CD4-positive, CD25-positive, alpha-beta regulatory T cell (primary cell): Measurements from ENCODE around the gene NSD1. TPM values are rescaled to one million over a fixed set of nuclear protein-coding genes. Genes with fewer than 3 reads are reported as not detected.

ENCODE experiments used
- ATAC-seq, 2 donors: fragments of 150-1000 bp; cut with Tn5 transposase; one replicate each; pipeline ENCODE4 v1.10.0; 2021; ENCODE audit warnings: low read depth in 2 of 2, moderate number of reproducible peaks in 2 of 2, moderate library complexity in 1 of 2
- DNase-seq, 3 donors: peaks; one replicate each; pipeline versions ENCODE4 v3.0.0 to v3.0.0-alpha.2; 2012 to 2022; ENCODE audit warnings: mixed read lengths in 1 of 3
- H3K27ac ChIP-seq: one replicate; pipeline ENCODE4 v1.7.0; 2013; ENCODE audit warnings: mild to moderate bottlenecking, low read length; ENCODE audit not compliant: insufficient read depth, poor library complexity, severe bottlenecking
- H3K27me3 ChIP-seq: one replicate; pipeline ENCODE4 v1.7.0; 2013; ENCODE audit warnings: low read length; ENCODE audit not compliant: control insufficient read depth, insufficient read depth
- H3K36me3 ChIP-seq: one replicate; pipeline ENCODE4 v1.7.0; 2013; ENCODE audit warnings: mild to moderate bottlenecking, low read length, moderate library complexity; ENCODE audit not compliant: control insufficient read depth, insufficient read depth
- H3K4me1 ChIP-seq: 2 replicates; pipeline ENCODE4 v1.7.0; 2013; ENCODE audit warnings: mild to moderate bottlenecking, low read length; ENCODE audit not compliant: insufficient read depth, control insufficient read depth, poor library complexity, severe bottlenecking
- H3K4me3 ChIP-seq: one replicate; pipeline ENCODE4 v1.7.0; 2013; ENCODE audit warnings: low read depth, mild to moderate bottlenecking, low read length, moderate library complexity
- H3K9me3 ChIP-seq, 2 experiments: 1 replicate in 1 of 2; 2 replicates in 1 of 2; pipeline ENCODE4 v1.7.0; 2013; ENCODE audit warnings: low read length in 2 of 2, mild to moderate bottlenecking in 1 of 2, moderate library complexity in 1 of 2; ENCODE audit not compliant: control insufficient read depth in 2 of 2
- H3K27ac Mint-ChIP-seq, 3 donors: one replicate each; pipeline ENCODE4 v1.8.0; 2020 to 2022; ENCODE audit warnings: mild to moderate bottlenecking in 3 of 3, mixed read lengths in 3 of 3, moderate library complexity in 2 of 3
- H3K27me3 Mint-ChIP-seq: one replicate; pipeline ENCODE4 v1.8.0; 2022; ENCODE audit warnings: mild to moderate bottlenecking, mixed read lengths
- H3K36me3 Mint-ChIP-seq: one replicate; pipeline ENCODE4 v1.8.0; 2020; ENCODE audit warnings: mixed read lengths
- H3K4me1 Mint-ChIP-seq, 4 donors: one replicate each; pipeline ENCODE4 v1.8.0; 2020 to 2022; ENCODE audit warnings: mixed read lengths in 4 of 4, mild to moderate bottlenecking in 1 of 4
- H3K4me3 Mint-ChIP-seq, 4 donors: one replicate each; pipeline ENCODE4 v1.8.0; 2020 to 2022; ENCODE audit warnings: mild to moderate bottlenecking in 4 of 4, mixed read lengths in 4 of 4, moderate library complexity in 3 of 4
- H3K9me3 Mint-ChIP-seq, 7 donors: one replicate each; pipeline ENCODE4 v1.8.0; 2020 to 2022; ENCODE audit warnings: mixed read lengths in 7 of 7, mild to moderate bottlenecking in 3 of 7, moderate library complexity in 2 of 7
- polyA plus RNA-seq, 4 donors: library from polyadenylated mRNA; unstranded; fragments of 300-500 nt; fragmentation: Illumina TruSeq; gene quantifications; one replicate each; pipeline ENCODE4 v1.2.3, GENCODE V29; 2021
- total RNA-seq: library from RNA; stranded (reverse); gene quantifications from one replicate; pipeline ENCODE4 v1.2.3, GENCODE V29; 2022

NSD1 gene
- total and polyA plus RNA-seq, 5 donors from 2014 or later = 25.9 to 125 (median 41.3) TPM

DNA sequence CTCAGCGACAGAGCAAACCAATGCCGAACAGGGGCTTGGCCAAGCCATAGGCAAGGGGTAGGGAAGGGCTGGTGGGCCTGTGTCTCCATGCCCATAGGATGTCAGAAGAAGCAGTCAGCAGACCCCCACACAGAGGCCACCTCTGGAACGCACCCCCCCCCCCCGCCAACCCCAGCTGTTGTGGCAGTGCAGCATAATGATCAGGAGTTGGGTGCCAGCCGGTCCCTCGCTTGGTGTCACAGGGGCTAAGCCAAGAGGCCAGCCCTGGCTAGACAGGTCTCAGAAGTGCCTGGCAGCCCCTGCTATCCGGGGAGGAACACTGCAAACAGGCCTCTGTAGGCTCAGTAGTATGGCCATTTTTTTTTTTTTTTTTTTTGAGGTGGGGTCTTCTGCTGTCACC is 181.8 kb downstream of the NSD1 start:
- Mint-ChIP-seq H3K27me3 (no peaks in the 10 kb centered on the region), H3K4me1 (peaks cover 4 to 43% (median 15%) of the 10 kb centered on the region in 4 donors), H3K4me3 (no peak overlapping the region), H3K27ac (no peak overlapping the region), H3K36me3 (peaks cover 10% of the 10 kb centered on the region), H3K9me3 (peaks cover 0 to 5% (median 0%) of the 10 kb centered on the region in 7 donors)
- Histone ChIP-seq H3K4me3 (no peak overlapping the region), H3K36me3 (peaks cover 2% of the 10 kb centered on the region), H3K9me3 (no peaks in the 10 kb centered on the region), H3K27ac (no peak overlapping the region), H3K27me3 (no peaks in the 10 kb centered on the region), H3K4me1 (peaks cover 26% of the 10 kb centered on the region)
- no peak for DNase-seq
- ATAC-seq = no peak

DNA sequence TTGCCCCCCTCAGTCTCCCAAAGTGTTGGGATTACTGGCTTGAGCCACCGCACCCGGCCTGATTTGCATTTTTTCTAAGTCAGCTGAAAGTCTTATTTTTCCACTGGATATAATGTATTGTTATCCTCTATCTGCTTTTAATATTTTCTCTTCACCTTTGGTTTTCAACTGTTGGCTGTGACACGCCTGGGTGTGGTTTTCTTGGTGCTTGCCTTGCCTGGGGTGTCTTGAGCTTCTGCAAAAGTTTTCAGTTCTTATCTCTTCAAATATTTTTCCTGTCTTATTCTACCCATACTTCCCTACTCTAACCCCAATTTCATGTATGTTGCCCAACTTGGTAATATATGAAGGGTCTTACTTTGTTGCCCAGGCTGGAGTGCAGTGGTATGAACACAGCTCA is 182.4 kb downstream of the NSD1 start:
- Histone ChIP-seq H3K4me1 (peaks cover 20% of the 10 kb centered on the region), H3K4me3 (no peak overlapping the region), H3K27ac (no peak overlapping the region), H3K36me3 (peaks cover 2% of the 10 kb centered on the region), H3K9me3 (no peaks in the 10 kb centered on the region), H3K27me3 (no peaks in the 10 kb centered on the region)
- Mint-ChIP-seq H3K4me3 (peak overlapping the region in 1 of 4 donors; percentile 55), H3K36me3 (peaks cover 11% of the 10 kb centered on the region), H3K27me3 (no peaks in the 10 kb centered on the region), H3K9me3 (peaks cover 0 to 5% (median 0%) of the 10 kb centered on the region in 7 donors), H3K4me1 (peaks cover under 1 to 37% (median 10%) of the 10 kb centered on the region in 4 donors), H3K27ac (no peak overlapping the region)
- ATAC-seq = no peak
- no peak for DNase-seq

DNA sequence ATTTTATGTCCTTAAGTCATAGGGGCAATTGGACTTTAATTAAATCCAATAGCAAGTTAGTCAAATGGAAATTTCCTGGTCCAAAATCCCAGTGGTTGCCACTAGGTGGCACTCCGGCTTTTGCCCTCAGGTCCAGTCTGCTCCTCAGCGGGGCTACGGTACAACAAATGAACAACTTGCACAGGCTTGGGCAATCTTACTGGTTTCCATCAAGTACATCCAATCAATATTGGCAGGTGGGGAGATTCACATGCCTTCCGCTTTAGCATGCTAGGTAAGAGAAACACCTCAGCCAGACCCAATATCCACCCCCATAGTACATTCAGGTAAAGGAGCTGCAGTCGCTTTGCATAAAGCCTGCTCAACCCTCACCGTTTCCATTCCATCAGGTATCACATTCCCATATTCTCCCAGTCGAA is 184.4 kb downstream of the NSD1 start:
- H3K27me3 ChIP-seq = no peaks in the 10 kb centered on the region
- no peak overlapping the region for H3K4me3 ChIP-seq
- H3K9me3 Mint-ChIP-seq = peaks cover 0 to 5% (median 0%) of the 10 kb centered on the region in 7 donors
- H3K27me3 Mint-ChIP-seq = no peaks in the 10 kb centered on the region
- H3K4me3 Mint-ChIP-seq = no peak overlapping the region
- no peak overlapping the region for H3K27ac ChIP-seq
- no peaks in the 10 kb centered on the region for H3K9me3 ChIP-seq
- peaks cover 2% of the 10 kb centered on the region for H3K36me3 ChIP-seq
- H3K4me1 Mint-ChIP-seq = peaks cover 0 to 22% (median 10%) of the 10 kb centered on the region in 4 donors
- H3K27ac Mint-ChIP-seq = no peak overlapping the region
- peaks cover 16% of the 10 kb centered on the region for H3K36me3 Mint-ChIP-seq
- DNase-seq = peak; percentile 52 to 85 (median 69)
- ATAC-seq = peak; percentile 62 to 71
- peaks cover 2% of the 10 kb centered on the region for H3K4me1 ChIP-seq

DNA sequence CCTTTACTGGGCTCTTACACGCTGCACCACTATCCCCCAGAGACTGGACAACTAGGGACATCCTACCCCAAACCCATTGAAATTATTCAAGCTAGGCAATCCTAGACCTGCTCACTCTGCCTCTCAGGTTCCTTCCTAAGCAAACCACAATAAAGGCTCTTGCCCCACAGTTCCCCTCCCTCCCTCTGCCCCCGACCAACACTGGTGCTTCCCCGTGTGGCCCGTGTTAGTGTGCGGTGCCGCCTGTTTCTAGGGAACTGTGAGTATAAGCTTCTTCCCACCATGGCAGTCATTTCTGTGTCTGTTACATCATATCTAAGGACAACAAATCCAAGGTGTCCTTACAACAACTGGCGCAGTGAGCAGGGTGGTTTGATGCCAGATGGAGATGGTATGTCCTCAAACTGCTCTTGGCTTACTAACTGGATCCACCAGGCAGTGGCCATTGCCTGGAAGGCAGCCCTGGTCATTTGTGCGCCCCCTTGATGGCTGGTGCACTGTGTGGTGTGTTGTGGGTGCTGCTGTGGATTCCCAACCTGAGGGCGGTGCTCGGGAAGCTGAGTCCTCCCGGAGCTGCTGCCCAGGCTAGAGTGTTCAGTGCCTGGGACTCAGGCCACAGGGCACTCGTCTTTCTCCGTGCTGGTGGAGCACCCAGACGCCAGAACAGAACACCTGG is 186.5 kb downstream of the NSD1 start:
- Histone ChIP-seq H3K4me3 (no peak overlapping the region), H3K36me3 (peaks cover 2% of the 10 kb centered on the region), H3K27ac (no peak overlapping the region), H3K9me3 (no peaks in the 10 kb centered on the region), H3K4me1 (no peaks in the 10 kb centered on the region), H3K27me3 (no peaks in the 10 kb centered on the region)
- Mint-ChIP-seq H3K27me3 (no peaks in the 10 kb centered on the region), H3K4me3 (no peak overlapping the region), H3K9me3 (peaks cover 0 to 5% (median 0%) of the 10 kb centered on the region in 7 donors), H3K4me1 (peaks cover 0 to 17% (median 9%) of the 10 kb centered on the region in 4 donors), H3K36me3 (peaks cover 19% of the 10 kb centered on the region), H3K27ac (no peak overlapping the region)
- no peak for DNase-seq
- no peak for ATAC-seq

DNA sequence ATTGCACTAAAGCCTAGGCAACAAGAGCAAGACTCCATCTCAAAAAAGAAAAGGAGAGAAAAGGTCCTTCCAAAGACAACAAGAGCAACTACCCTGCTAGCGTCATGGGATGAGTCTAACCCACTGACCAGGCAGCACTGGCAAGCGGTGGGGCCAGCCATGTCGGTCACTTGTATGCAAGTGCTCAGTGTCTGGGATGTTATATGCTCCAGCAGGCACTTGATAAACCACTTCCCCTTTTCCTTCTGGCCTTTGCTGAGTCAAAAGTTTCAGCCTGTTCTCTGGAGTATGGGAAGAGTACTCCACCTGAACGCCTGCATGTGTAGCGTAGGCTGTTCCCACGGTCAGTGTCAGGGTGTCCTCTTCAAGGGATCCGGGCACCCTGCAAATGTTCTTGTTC is 187.3 kb downstream of the NSD1 start:
- peaks cover 2% of the 10 kb centered on the region for H3K36me3 ChIP-seq
- Mint-ChIP-seq H3K36me3 (peaks cover 19% of the 10 kb centered on the region), H3K4me1 (peaks cover 0 to 19% (median 10%) of the 10 kb centered on the region in 4 donors), H3K4me3 (no peak overlapping the region), H3K9me3 (peaks cover 0 to 5% (median 0%) of the 10 kb centered on the region in 7 donors), H3K27ac (no peak overlapping the region), H3K27me3 (no peaks in the 10 kb centered on the region)
- no peak overlapping the region for H3K27ac ChIP-seq
- H3K4me3 ChIP-seq = no peak overlapping the region
- DNase-seq (no peak), ATAC-seq (no peak)
- H3K4me1 ChIP-seq = no peaks in the 10 kb centered on the region
- no peaks in the 10 kb centered on the region for H3K9me3 ChIP-seq
- no peaks in the 10 kb centered on the region for H3K27me3 ChIP-seq

DNA sequence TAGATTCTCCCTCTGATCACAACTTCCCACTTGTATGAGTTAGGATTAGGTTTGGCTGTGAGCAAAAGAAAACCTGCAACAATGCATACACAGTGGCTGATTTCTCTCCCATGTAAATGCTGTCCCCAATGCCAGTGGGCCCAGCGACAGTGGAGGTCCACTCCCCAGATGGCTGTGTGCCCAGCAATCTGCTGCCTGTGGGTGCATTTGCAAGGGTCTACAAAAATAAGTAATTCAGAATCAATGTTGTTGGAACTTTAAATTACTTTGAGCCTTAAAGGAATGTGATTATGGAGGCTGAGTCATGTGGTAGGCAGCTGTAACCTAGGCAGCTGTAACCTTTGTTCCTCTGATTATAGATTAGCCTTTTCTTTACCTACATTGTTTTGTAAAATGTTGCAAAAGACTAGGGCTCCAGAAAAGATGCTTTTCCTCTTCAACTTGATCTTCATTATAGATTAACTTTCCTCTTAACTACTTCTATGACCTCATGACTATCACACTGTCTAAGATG is 192.4 kb downstream of the NSD1 start:
- no peak overlapping the region for H3K27ac ChIP-seq
- H3K4me3 Mint-ChIP-seq = no peak overlapping the region
- peak overlapping the region in 1 of 3 donors; percentile 32 for H3K27ac Mint-ChIP-seq
- H3K4me3 ChIP-seq = no peak overlapping the region
- H3K9me3 Mint-ChIP-seq = no peaks in the 10 kb centered on the region
- peaks cover 24% of the 10 kb centered on the region for H3K36me3 Mint-ChIP-seq
- H3K9me3 ChIP-seq = no peaks in the 10 kb centered on the region
- H3K27me3 ChIP-seq = no peaks in the 10 kb centered on the region
- DNase-seq (no peak), ATAC-seq (no peak)
- H3K4me1 Mint-ChIP-seq = peaks cover 0 to 13% (median 10%) of the 10 kb centered on the region in 4 donors
- no peaks in the 10 kb centered on the region for H3K27me3 Mint-ChIP-seq
- peaks cover 14% of the 10 kb centered on the region for H3K36me3 ChIP-seq
- no peaks in the 10 kb centered on the region for H3K4me1 ChIP-seq

DNA sequence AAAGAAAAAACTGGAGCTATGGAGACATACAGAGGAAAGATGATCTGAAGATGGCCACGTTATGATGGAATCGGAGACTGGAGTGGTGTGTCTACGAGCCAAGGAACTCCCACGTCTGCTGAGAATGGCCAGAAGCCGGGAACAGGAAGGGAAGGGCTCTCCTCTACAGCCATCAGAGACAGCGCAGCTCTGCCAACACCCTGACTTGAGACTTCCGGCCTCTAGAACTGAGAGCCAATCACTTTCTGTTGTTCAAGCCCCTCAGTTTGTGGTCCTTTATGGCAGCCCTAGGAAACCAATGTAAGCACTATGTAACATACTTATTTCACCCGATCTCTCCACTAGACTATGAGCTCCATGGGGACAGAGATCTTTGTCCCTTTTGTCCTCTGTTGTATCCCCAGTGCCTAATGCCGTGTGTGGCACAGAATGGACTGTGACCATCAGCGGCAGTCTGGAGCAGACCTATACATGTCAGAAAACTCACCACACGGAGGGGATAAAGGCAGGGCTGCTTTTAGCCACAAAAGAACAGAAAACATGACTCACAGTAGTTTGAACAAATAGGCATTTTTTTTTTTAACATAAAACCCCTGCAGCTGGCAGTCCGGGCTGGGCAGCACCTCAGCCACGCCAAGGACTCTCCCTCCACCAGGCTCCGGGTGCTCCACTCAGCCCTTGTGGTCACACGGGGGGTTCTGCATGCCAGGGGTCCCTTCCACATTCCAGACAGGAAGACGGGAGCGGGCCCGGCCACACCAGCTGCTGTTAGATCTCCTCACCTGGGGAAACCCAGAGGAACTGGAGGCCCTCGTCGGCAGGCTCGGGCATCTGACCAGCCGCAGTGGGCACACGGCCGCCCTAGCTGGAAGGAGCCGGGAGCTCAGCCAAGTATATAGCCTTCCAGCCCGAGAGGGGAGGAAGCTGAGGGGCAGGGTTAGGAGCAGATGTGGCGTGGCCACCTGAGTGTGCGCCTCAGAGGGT is 194.3 kb downstream of the NSD1 start:
- H3K27ac Mint-ChIP-seq = peak overlapping the region in 2 of 3 donors; percentile 17 to 76
- H3K4me3 ChIP-seq = peak overlapping the region; percentile 7
- DNase-seq = peak in 1 of 3 donors; percentile 43

More for the DNA sequence above, 194.3 kb downstream of the NSD1 start:
- no peak overlapping the region for H3K4me3 Mint-ChIP-seq
- H3K36me3 ChIP-seq = peaks cover 22% of the 10 kb centered on the region
- H3K9me3 ChIP-seq = no peaks in the 10 kb centered on the region
- no peaks in the 10 kb centered on the region for H3K27me3 Mint-ChIP-seq
- H3K27ac ChIP-seq = no peak overlapping the region
- ATAC-seq = peak; percentile 32 to 61
- H3K36me3 Mint-ChIP-seq = peaks cover 18% of the 10 kb centered on the region
- no peaks in the 10 kb centered on the region for H3K4me1 ChIP-seq
- H3K4me1 Mint-ChIP-seq = peaks cover 0 to 10% (median 9%) of the 10 kb centered on the region in 4 donors
- H3K27me3 ChIP-seq = no peaks in the 10 kb centered on the region
- H3K9me3 Mint-ChIP-seq = no peaks in the 10 kb centered on the region
